Effector CD4-positive, alpha-beta T cell (primary cell): ENCODE data around the gene ARHGAP15.

ENCODE experiments used
- DNase-seq: peaks from one replicate; pipeline ENCODE4 v3.0.0-alpha.2; 2020

The ARHGAP15 gene

DNA sequence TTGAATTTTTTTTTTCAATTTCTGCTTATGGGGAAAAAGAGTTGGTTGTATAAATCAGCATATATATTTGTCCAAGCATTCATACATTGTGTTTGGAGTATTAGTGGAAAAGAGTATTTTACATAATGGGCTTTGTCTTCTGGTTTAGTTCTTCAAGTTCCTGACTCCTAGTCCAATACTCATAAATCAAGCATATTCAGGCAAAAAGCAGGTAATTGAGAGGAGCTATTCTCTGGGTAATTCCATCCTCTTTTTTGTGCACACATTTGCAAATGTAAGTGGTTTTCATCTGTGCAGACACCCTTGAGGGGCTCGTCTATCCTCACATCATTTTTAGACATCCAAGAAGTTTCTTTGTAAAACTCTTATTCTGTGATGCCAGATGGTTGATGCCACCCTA lies 337.2 kb downstream of the ARHGAP15 start:
- DNase-seq: no peak

DNA sequence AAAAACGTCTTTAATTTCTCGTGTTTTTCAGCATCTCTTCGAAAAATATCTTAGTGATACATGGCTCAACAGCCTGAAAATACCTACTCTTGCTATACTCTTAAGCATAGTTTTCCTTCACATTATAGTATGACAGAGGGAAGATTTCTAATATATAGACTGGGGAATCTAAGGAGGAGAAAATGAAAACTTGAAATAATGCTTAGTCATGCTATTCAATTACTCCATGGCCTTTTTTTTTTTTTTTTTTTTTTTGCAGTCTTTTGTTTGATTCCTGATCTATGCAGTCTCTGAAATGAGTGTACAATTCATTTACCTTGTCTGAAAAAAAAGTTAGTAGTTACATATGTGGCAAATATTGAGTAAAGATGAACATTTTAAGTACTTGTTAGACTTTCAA lies 337.8 kb downstream of the ARHGAP15 start:
- no peak for DNase-seq

DNA sequence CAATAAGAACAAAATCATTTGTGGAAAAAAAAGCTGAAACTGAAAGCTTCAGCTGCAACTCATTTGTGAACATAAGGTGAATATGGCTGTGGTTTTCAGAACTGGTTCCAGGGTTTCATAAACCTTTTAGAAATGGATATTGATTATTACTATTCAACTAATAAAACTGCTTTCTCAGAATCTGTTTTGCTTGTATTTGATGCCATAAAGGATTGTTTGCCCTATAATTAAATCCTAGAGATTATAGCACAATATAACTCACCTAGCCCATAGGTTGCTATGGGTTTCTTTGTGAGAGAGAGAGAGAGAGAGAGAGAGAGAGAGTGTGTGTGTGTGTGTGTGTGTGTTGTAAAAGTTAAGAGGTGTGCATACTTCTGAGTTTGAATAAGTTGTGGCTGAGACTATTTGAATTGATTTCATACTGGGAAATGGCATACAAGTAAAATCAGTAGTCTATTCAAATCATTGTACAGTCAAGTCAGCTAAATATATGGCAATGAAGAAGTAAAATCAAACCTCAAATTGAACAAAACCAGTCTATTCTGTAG lies 339.2 kb downstream of the ARHGAP15 start:
- no peak for DNase-seq

DNA sequence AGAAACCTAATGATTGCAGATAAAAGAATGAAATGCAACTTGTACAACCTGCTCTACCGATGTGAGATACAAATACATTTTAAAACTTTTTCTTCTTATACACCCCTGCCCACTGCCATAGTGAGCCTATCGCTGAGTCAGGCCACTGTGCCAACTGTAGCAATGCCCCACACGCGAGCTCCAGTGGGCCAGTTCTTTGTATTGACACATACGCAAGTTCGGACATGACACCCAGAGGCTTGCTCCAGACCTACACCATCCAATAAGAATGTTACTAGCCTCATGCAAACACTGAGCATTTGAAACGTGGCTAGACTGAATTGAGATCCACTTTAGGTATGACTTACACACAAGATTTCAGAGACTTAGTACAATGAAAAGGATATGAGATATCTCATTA lies 340.1 kb downstream of the ARHGAP15 start:
- no peak for DNase-seq

DNA sequence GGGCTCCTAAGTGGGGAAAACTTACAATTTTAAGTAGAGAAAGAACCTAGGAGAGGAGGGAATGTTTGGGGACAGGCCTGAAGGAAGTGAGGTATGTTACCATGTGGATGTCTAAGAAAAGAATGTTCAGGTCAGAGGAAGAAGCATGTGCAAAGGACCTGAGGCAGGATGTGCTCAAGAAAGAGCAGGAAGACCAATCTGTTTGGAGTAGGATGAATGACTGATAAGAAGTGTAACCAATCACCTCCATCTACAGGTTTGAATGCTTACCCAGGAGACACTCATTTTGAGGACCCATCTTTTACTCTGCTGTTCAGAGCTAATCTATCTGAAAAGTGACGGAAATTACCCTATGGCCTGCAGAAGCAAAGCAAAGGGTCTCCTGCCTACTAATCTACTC lies 342.3 kb downstream of the ARHGAP15 start:
- no peak for DNase-seq

DNA sequence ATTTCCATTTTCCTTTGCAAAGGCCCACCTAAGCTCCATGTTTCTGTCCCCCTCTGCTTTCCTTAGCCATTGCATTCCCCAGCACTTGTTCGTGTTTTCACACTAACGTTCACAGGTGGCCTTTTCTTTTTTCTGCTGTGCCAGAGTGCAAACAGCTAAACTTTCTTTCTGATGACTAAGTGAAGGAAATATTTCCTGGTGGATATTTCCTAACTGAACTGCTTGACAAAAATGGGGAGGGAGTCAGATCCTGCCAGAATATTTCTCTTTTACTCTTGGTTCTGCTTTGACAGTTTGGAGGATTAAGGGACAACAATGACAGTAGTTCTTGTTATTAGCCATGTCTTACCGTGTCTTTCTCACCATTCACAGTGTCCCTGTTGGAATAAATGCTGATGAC lies 344.0 kb downstream of the ARHGAP15 start:
- DNase-seq: no peak

DNA sequence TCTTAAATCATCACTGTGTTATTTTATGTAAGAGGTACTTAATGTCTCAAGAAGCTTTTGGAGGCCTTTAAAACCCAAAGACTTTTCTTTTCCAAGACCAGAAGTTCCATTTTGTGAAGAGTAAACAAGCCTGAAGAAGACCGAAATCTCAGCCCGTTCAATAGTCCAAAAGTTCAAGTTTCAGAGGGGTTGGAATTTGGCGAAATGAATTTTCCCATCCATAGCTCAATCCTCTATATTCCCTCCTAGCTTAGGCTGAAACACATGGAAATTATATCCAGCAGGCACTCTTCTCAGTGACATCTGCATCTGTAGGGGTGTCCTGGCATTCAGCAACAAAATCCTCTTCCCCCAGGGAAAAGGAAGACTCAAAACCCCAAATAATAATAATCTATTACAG lies 344.6 kb downstream of the ARHGAP15 start:
- no peak for DNase-seq

DNA sequence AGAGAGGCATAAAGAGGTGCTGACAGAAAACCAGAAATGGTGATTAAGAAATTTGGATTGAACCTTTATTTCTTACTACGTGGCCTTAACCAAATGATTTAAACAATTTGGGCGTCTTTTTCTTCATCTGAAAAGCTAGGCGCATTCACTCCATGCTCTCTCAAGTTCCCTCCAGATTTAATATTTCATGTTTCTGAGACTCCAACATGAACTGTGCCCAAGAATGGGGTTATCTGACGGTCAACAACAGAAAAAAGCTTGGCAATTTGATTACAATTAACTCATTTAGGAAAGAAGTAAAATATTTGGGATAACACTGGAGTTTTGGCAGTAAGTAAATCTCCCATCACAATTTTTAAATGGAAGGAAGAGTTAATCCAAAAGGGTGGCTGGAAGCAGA lies 345.4 kb downstream of the ARHGAP15 start:
- DNase-seq: no peak

DNA sequence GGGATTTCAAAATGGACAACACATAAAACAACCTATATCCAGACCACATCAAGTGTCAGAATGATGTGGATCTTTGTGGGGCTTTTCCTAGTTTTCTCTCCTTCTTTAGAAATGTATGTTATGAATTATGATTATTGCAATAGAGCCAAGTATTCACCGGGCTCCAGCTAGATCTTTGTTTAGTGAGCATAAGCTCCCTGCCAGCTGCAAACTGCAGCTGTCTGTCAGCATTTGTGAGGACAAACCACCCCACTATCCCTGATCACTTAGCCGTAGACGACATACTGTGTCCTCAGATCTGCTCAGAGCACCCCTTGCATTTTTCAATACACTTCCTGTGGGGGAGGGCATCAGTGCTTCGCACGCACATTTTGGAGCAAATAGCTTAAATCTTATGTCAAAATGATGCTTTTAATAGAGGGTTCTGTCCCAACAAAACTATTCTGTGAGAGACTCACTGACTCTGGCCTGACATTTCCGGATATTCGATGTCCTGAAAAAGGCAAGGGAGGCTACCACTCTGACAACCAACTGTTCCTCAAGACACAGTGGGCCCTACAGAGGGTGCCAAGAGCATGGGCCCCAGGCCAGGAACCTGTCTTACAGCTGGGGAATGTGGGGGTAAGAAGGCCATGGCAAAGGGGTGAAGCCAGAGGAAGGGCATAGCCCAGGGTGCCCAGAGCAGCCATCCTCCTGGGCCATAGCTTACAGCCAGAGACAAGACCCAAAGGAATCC lies 346.0 kb downstream of the ARHGAP15 start:
- no peak for DNase-seq

DNA sequence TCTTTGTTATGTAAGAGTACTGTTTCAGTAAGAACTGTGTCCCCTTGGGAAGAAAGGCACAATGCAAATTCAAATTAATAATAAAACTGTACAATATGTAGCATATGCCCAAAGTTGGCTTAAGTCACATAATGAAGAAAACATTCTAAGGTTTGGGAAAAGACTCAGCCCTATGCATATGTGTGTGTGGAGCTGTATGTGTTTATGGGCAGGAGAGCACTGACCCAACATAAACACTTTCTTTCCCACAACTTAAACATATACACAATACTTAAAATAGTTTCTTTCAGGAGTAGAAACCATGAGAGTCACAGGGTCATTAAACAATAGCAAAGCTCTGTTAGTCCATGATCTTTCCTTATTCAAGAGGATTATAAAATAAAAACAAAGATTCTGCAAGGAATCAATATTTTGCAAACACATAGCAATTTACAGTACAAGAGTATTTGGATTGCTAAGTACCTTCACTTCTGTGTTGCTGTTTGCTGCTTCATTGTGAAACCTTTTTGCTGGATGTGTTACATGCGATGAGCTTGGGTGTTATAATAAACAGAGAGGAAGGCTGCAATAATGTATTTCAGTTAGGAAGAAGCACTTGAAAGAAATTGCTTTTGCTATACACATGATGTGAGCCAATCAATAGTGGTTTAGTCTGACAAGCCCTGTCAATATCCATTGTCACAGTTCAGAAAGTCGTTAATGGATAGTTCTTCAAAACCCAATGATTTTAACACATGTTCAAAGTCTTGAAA lies 347.3 kb downstream of the ARHGAP15 start:
- DNase-seq: no peak

DNA sequence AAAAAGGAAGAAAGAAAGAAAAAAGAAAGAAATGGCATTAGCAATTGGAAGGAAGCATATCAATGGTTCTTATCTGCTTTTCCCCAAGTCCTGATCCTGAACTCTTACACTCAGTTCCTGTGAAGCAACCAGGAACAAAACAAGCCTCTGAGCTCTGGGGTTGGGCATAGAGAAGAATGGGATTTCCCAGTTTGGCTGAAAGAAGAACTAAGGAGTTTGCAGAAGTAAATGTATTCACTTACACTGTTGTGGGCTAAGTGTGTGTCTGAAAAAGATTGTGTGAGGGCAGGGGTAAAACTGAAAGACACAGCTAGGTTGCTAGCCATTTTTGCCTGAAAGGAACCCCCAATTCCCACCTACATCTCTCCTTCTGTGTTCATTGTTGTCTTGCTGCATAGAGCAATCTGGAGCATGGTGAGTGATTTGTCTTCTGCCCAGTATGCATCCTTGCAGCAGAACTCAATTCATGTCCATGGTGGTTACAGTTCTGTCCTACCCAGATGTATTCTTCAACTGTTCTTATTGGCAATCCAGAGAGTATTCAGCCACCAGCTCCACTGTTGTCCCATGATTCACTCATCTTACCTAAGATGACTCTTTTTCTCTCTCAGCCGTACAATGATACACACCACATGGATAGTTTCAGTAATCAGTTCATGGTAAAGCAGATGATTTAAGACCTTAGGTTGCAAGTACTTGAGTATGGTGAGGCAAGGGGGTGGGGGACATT lies 348.7 kb downstream of the ARHGAP15 start:
- DNase-seq: no peak

DNA sequence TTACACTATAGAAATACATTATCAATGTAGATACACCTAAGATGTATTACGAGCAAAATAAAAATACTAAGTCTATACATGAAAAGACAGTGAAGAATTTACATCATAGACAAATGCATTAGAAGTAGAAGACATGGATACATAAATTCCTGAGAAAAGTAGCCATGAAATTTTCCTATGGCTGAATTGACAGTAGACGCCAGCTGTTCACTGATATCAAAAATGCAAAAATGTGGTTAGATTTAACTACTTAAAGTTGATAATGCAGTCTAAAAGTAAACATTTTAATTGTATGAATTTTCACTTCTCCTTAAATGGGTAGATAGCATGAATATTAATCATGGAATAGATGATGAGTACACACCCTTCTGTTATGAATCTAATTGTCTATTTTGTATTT lies 350.9 kb downstream of the ARHGAP15 start:
- no peak for DNase-seq

DNA sequence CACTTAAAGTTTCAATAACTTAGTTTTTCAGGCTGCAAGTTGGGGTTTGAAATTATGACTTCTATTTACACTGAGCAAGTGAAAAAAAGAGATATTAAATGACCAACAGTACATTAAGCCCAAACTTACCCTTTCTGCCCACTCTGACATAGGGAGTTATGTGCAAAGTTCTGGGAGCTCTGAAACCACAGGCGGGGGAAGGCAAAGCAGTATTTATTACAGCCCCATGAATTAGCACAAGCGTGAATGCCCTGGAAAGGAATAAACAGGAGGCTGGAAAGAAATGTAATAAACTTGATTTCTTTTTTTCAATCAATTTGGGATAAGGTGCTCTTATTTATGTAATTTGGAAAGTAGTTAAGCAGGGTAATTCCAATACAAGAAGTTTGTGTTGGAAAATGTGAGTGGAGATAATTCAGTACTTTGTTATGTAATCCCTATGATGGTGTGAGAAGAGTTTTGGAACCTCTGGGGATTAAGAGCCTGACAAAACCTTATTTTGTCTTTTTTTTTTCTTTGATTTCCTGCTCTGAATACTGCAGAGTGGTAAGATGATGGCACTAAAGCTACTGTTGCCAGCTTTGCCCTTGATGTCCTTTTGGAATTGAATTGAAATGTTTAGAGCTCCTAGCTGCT lies 351.5 kb downstream of the ARHGAP15 start:
- no peak for DNase-seq

DNA sequence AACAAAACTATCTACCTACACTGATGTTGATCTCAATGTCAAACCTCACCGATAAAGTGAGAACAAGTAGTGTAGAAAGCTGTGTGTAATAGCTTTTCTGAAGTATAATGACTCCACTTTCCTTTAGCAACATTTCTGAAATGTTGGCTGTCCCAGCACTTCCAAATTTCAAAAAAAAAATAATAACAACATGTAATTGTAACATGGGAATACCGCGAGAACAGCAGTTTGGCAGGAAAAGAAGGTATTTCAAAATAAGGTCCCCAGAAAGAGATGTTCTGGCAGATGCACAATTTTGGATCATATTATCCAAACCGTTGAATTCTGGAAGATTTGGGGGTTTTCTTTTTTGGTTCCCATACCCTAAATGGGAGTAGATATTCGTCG lies 352.0 kb downstream of the ARHGAP15 start:
- no peak for DNase-seq

DNA sequence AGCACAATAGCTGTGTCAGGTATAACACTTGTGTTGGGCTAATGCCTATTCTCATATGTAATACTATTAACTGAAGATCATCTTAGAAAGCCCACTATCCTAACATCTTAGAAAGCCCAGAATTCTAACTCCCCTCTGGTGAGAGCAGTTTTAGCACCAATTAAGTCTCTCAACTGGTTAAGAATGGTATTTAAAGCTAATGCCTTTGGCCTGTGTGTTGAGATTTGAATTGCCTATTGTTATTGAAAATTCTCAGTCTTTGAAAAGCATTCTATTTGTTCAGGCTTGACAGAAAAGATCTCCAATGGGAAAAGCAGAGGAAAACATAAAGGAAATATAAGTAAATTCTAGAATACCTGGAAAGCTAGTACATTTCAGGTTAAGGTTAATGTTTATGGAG lies 352.5 kb downstream of the ARHGAP15 start:
- DNase-seq: no peak

DNA sequence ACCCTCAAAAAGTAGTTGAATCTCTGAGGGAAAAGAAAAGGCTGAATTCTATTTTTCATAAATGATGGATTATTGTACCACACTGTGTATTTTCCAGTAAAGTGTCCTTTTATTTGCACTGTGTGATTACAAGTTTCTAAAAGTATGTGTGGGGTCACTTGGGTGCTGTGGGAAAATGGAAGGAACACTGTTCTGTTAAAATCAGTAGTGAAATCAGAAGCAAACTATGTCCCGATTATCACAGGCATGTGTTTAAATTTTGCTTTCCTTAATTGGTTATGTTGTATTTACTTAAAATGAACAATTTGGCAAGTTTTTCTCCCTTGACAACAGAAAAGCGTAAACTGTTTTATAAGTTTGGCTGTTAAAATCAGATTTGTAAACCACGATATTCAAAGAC lies 353.1 kb downstream of the ARHGAP15 start:
- DNase-seq: no peak

DNA sequence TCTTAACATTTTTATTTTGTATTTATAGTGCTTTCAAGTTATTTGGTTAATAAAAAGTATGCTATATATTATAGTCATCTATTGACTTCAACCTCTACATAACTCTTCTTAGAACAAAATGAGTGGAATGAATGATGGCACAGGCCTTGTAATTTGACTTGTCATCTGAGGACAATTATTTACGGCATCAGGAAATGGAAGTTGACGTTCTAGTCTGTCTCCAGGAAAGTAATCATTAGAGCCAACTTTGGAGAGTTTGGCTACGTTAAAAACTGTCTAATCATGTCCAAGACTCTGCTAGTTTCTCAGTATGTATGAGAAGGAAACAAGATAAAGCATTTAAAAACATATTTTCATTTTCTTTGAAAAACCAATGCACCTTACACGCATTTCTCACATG lies 353.6 kb downstream of the ARHGAP15 start:
- DNase-seq: no peak

DNA sequence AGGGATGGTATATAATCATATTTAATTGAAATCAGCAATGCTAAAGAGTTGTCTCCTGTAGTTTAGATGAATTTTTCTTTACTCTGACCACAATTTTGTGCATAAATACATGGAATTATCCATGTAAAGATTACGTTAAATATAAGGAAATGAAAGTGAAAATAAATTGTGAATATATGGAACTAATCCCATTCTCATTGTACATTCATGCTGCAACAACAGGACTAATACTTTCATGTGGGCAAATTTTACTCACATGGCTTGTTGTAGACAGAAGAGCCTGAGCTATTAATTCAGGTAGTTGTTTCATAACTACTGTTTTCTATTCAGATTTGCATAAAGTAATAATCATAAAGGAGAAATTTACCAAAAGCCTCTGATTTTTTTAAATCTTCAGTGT lies 357.8 kb downstream of the ARHGAP15 start:
- DNase-seq: no peak

DNA sequence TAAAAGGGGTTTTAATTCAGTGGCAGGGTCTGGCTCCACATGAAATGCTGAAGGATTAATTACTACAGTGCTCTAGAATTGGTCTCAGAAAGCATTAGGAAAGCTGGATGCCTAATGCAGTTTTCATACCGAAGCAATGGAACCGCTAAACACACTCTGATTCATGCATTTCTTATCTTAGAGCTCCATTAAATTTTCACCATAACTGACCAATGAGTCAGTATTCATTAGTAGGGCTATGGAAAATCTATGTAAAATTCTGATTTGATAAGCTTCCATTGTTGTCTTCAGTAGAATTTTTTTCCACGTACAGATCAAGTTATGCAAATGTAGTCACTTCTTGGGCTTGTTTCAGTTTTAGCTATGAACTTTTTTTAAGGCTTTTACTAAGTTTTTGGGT lies 359.9 kb downstream of the ARHGAP15 start:
- DNase-seq: no peak

DNA sequence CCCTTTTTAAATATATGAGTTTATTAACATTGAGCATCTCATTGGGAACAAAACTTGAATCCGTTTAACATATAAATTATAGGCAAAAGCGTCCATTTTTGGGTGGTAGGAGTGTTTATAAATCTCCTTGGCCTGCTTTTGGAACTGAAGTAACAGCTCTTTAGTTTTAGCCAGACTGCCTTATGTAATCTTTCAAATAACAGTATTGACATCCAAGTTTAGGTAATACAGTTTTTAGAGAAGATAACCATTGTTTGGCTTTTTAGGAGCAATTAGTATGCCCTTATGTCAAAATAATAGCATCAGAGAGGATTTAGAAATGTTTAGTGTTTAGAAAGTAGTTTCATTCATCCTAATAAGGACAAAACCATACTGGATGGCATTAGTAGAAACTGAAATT lies 361.9 kb downstream of the ARHGAP15 start:
- DNase-seq: no peak

DNA sequence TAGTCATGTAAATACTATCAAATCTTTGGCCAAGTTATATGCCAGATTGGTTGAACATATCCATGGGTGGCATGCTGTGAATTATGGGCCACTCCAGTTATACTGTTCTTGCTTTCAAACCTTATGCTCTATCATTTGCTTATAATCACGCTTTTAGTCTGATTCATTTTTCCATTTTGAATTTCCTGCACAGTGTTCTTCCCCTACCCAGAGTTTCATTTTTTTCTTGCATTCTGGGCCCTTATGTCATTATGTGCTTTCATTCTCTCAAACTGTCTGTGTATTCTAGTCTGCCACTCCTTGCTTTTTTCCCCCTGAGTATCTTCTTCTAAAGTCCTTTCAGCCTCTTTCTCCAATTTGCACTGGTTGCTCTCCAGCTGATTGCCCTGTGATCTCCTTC lies 364.1 kb downstream of the ARHGAP15 start:
- no peak for DNase-seq

DNA sequence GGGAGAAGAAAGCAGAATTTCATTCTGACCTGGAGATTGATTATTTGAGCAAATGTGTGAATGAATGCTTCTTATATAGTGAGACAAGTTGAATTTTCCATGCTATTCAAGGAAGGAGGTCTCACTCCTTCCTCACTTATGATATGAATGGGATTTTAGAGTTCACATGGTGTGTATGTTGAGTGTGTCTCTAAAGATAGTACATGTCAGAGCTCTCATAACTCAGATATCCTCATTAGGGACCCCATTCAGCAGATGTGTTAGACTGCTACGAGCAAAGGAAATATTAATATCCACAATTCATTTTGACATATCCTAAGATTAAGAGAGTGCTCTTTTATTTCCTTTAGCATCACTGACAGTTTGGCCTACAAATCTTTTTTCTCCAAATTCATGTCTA lies 368.5 kb downstream of the ARHGAP15 start:
- DNase-seq: no peak

DNA sequence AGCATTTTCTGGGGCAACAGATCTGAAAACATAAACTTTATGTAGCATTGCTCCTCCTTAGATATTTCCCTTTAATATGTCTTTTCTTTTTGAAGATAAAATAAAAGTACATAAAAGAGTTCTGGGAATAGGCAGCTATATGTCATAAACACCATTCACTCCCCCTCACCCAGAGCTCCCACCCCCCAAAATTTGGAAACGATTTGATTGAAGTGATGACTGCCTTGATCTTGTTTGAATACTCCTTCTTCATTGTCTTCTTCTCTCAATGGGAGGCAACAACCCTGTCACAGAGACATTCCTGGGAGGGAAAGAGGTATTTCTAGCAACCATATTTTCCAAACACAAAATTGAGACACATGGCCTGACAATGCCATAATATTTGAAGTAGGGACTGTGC lies 369.3 kb downstream of the ARHGAP15 start:
- no peak for DNase-seq
